Activated CD4-positive, alpha-beta memory T cell treated with anti-CD3 and anti-CD28 coated beads, Interleukin-2, amount 10 ng/mL, durations not matched to agents 7 days and 5 days (primary cell): Measurements from ENCODE around the gene PTPRCAP. TPM values are rescaled to one million over a fixed set of nuclear protein-coding genes. Genes with fewer than 3 reads are reported as not detected.

Experiments used
- CTCF ChIA-PET: fragments of 350-600 bp; sonication (Branson Sonifier 250); formaldehyde crosslinking; loops from one replicate; lab custom pipeline; 2021; ENCODE audit warnings: antibody characterized with exemption, inconsistent platforms; lab: Charles Lee
- POLR2A ChIA-PET: fragments of 350-600 bp; sonication (Branson Sonifier 250); formaldehyde crosslinking; loops from one replicate; lab custom pipeline; 2021; ENCODE audit warnings: antibody characterized with exemption; lab: Charles Lee
- DNase-seq: peaks from one replicate; pipeline ENCODE4 v3.0.0-alpha.2; 2020
- H3K27ac Mint-ChIP-seq: one replicate; pipeline ENCODE4 v1.8.0; 2021; ENCODE audit warnings: mild to moderate bottlenecking, mixed read lengths
- H3K27me3 Mint-ChIP-seq: one replicate; pipeline ENCODE4 v1.8.0; 2021; ENCODE audit warnings: mixed read lengths
- H3K36me3 Mint-ChIP-seq: one replicate; pipeline ENCODE4 v1.8.0; 2021; ENCODE audit warnings: low read depth, mixed read lengths
- H3K4me1 Mint-ChIP-seq: one replicate; pipeline ENCODE4 v1.8.0; 2021; ENCODE audit warnings: mixed read lengths
- H3K4me3 Mint-ChIP-seq: one replicate; pipeline ENCODE4 v1.8.0; 2021; ENCODE audit warnings: mild to moderate bottlenecking, mixed read lengths
- H3K9me3 Mint-ChIP-seq: one replicate; pipeline ENCODE4 v1.8.0; 2021; ENCODE audit warnings: mixed read lengths
- total RNA-seq, 2 experiments: library from RNA; stranded (reverse); gene quantifications; one replicate each; pipeline ENCODE4 v1.2.3, GENCODE V29; 2021

Gene PTPRCAP
- total RNA-seq, 2 experiments from 2014 or later: 398 to 401 TPM

- H3K27ac Mint-ChIP-seq: no peak overlapping the region
- no peak for DNase-seq
- H3K9me3 Mint-ChIP-seq: no peaks in the 10 kb centered on the region
- POLR2A ChIA-PET: interaction anchor here (0.6 to 11.7 kb wide), 13 partner anchors 8 to 131 kb away, joined by 3 to 155 read pairs (median 6); partner anchors contain the start of genes AIP, GPR152, POLD4 and PPP1CA
- H3K36me3 Mint-ChIP-seq: no peaks in the 10 kb centered on the region
- peaks cover 13% of the 10 kb centered on the region for H3K27me3 Mint-ChIP-seq
- CTCF ChIA-PET: interaction anchor here (0.6 to 2.0 kb wide), 5 partner anchors 10 to 39 kb away, joined by 3 to 10 read pairs (median 5); partner anchors contain the start of genes PPP1CA and TBC1D10C
- H3K4me3 Mint-ChIP-seq: peak overlapping the region; percentile 17
- H3K4me1 Mint-ChIP-seq: peaks cover 47% of the 10 kb centered on the region
Measured at GRCh38 chr11:67419325-67420049, 18.0 kb downstream of the PTPRCAP start.

DNA sequence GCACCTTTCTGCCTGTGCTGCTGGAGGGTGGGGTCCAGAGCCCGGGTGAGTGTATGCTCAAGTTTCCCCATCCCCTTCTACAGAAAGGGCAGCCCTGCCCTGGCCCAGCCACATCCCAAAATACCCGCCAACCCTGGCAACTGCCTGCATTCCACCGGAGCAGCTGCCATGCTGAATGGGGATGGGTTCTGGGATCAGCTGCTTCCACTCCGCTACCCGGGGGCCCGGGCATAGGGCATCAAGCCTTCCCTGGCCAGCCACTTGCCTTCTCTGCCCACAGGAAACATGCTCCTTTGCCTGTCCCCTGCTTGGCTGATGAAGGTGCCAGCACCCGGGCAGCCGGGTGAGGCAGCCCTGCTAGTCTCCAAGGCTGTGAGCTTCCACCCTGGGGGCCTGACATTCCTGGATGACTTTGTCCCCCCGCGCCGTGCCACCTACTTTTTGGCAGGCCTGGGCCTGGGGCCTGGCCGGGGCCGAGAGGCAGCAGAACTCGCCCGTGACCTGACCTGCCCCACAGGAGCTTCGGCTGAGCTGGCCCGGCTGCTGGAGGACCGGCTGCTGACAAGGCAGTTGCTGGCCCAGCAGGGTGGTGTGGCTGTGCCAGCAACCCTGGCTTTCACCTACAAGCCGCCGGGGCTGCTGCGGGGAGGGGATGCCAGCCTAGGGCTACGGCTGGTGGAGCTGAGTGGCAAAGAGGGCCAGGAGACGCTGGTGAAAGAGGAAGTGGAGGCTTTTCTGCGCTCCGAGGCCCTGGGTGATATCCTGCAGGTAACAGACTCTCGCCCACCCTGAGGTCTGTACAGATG lies 18.8 kb downstream of the PTPRCAP start:
- Mint-ChIP-seq H3K27ac (no peak overlapping the region), H3K9me3 (no peaks in the 10 kb centered on the region), H3K4me1 (peaks cover 46% of the 10 kb centered on the region), H3K36me3 (no peaks in the 10 kb centered on the region), H3K27me3 (peaks cover 13% of the 10 kb centered on the region), H3K4me3 (no peak overlapping the region)
- CTCF ChIA-PET: interaction anchor here (0.6 to 2.5 kb wide), 4 partner anchors 15 to 87 kb away, joined by 3 to 10 read pairs (median 7); partner anchors contain the start of genes PPP1CA and TBC1D10C
- POLR2A ChIA-PET: interaction anchor here (0.6 to 11.7 kb wide), 11 partner anchors 9 to 130 kb away, joined by 3 to 155 read pairs (median 6); partner anchors contain the start of genes AIP, GPR152, POLD4 and PPP1CA
- no peak for DNase-seq

DNA sequence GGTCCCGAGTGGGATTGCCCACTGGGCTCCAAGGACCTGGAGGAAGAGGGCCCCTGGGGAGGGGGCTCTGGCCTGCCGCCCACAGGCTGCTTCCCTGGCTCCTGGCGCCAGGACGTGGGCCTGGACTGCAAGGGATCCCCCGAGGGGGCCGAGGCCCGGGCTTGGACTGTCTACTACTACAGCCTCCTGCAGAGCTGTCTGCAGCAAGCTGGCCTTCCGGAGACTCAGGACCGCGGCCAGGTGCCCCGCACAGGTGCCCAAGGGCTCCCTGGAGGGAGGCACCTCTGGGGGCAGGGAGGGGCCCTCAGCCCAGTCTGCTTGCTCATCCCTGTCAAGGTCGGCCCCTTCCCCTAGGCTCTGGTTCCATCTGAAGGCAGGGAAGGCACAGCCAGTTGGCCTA lies 20.1 kb downstream of the PTPRCAP start:
- ChIA-PET CTCF (interaction anchor here (2.0 to 2.5 kb wide), 2 partner anchors 14 to 16 kb away, joined by 10 read pairs; partner anchors contain the start of genes PPP1CA and TBC1D10C), POLR2A (interaction anchor here (1.0 to 11.7 kb wide), 11 partner anchors 9 to 67 kb away, joined by 3 to 155 read pairs (median 6); partner anchors contain the start of genes AIP, GPR152, POLD4 and PPP1CA)
- H3K4me3 Mint-ChIP-seq: no peak overlapping the region
- peaks cover 17% of the 10 kb centered on the region for H3K27me3 Mint-ChIP-seq
- no peaks in the 10 kb centered on the region for H3K36me3 Mint-ChIP-seq
- no peak for DNase-seq
- H3K27ac Mint-ChIP-seq: no peak overlapping the region
- H3K9me3 Mint-ChIP-seq: no peaks in the 10 kb centered on the region
- peaks cover 47% of the 10 kb centered on the region for H3K4me1 Mint-ChIP-seq

DNA sequence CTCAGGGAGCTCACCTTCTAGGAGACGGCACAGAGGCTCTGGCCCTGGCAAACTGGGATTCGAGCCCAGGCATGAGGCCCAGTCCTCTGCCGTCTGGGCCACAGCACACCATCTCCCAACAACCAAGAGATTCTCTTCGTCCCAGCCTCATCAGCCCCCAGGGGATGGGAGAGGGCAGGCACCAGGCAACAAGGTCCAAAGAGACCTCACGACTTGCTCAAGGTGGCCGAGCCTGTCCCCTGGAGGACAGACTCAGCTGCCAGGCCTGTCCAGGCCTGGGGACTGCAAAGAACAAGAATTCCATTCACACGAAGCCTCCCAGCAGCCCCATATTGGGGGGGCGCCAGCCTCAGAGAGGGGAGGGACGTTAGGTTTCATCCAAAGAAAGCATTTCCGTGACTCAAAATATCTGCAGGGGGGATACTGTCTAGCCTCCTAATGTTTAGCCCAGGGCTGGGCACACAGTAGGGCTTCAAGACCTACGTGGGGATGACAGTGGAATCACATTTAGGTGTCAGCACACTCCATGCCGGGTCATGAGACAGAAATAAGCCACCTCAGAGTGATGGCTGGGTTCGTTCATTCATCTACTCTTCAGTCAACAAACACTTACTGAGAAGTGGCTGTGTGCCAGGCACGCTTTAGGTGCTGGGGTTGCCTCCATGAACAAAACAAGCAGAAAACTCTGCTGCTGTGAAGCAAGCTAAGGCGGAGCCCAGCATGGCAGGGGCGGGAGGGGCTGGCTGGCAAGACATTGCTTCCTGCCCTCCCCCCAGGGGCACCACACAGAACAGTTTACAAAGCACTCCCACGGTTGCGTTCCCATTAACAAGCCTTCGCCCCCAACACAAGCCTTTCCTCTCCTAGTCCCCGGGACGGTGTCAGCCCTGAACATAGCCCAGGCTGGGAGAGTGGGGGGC lies 20.8 kb downstream of the PTPRCAP start:
- CTCF ChIA-PET: interaction anchor here (2.5 kb wide), 1 partner anchor 13 kb away, joined by 10 read pairs; the partner anchor contains the start of gene TBC1D10C
- peak overlapping the region; percentile 56 for H3K27ac Mint-ChIP-seq
- no peaks in the 10 kb centered on the region for H3K36me3 Mint-ChIP-seq
- POLR2A ChIA-PET: interaction anchor here (1.0 to 11.7 kb wide), 8 partner anchors 9 to 68 kb away, joined by 3 to 155 read pairs (median 15); partner anchors contain the start of genes POLD4, PPP1CA, PTPRCAP and RPS6KB2
- H3K4me1 Mint-ChIP-seq: peaks cover 55% of the 10 kb centered on the region
- H3K9me3 Mint-ChIP-seq: no peaks in the 10 kb centered on the region
- peak; percentile 63 for DNase-seq
- peaks cover 17% of the 10 kb centered on the region for H3K27me3 Mint-ChIP-seq
- H3K4me3 Mint-ChIP-seq: peak overlapping the region; percentile 38

- DNase-seq: no peak
- Mint-ChIP-seq H3K27me3 (peaks cover 17% of the 10 kb centered on the region), H3K4me3 (peak within 1 kb of the TSS; percentile 11), H3K4me1 (peaks cover 60% of the 10 kb centered on the region), H3K9me3 (no peaks in the 10 kb centered on the region), H3K27ac (no peak within 1 kb of the TSS), H3K36me3 (peaks cover 6% of the 10 kb centered on the region)
- POLR2A ChIA-PET: interaction anchor here (1.4 to 11.7 kb wide), 6 partner anchors 8 to 69 kb away, joined by 5 to 155 read pairs (median 44); partner anchors contain the start of genes PPP1CA, PTPRCAP, RPS6KB2 and TBC1D10C
- CTCF ChIA-PET: no interaction called here
Measured at GRCh38 chr11:67415501-67416304, 21.8 kb downstream of the PTPRCAP start, which contains the start of gene CARNS1. Gene CARNS1 (plus strand): TSS chr11:67415678. CDS start chr11:67416200, 522 bp downstream.

GRCh38 chr11:67413266-67413849 lies 24.1 kb downstream of the PTPRCAP start:
- POLR2A ChIA-PET: interaction anchor here (0.7 to 11.7 kb wide), 13 partner anchors 7 to 125 kb away, joined by 3 to 155 read pairs (median 3); partner anchors contain the start of genes PPP1CA, PTPRCAP, RPS6KB2 and TBC1D10C

DNA sequence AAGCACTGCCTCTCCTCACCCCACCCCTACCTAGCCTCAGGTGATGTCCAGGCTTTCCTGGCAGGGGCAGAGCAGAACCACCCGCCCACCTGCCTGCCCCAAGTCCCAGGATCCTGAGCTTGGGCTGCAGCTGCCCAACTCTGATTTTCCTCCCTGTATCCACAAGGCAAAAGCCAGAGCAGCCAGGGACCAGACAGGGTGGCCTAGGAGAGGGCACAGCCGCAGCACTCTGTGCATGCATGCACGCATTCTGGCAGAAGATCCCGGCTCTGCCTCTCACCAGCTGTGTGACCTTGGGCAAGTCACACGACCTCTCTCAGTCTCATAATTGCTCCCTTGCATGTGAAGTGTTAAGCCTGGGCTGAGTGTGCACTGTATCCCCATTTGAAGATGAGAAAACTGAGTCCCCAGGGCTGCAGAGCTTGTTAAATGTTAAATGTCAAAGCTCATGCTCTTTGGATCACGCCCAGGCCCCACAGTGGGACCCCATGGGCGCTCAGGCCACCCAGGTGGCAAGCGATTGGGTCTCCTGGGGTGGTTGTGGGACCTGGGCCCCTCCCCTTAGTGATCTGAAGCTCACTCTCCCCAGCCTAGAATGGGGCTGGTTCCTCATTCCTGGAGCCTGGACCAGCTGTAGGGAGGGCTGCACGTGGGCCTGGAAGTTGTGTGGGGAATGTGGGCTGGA lies 24.8 kb downstream of the PTPRCAP start:
- H3K9me3 Mint-ChIP-seq: no peaks in the 10 kb centered on the region
- peaks cover 33% of the 10 kb centered on the region for H3K36me3 Mint-ChIP-seq
- H3K27me3 Mint-ChIP-seq: peaks cover 17% of the 10 kb centered on the region
- peaks cover 69% of the 10 kb centered on the region for H3K4me1 Mint-ChIP-seq
- no peak overlapping the region for H3K4me3 Mint-ChIP-seq
- ChIA-PET CTCF (interaction anchor here (0.6 to 2.7 kb wide), 4 partner anchors 10 to 76 kb away, joined by 3 to 21 read pairs (median 4); partner anchors contain the start of genes PPP1CA and TBC1D10C), POLR2A (interaction anchor here (1.0 to 11.7 kb wide), 12 partner anchors 8 to 125 kb away, joined by 3 to 155 read pairs (median 4); partner anchors contain the start of genes PPP1CA, PTPRCAP, RAD9A and RPS6KB2)
- no peak for DNase-seq
- no peak overlapping the region for H3K27ac Mint-ChIP-seq

More at GRCh38 chr11:67413266-67413849, 24.1 kb downstream of the PTPRCAP start:
- Mint-ChIP-seq H3K36me3 (peaks cover 26% of the 10 kb centered on the region), H3K9me3 (no peaks in the 10 kb centered on the region), H3K27ac (no peak overlapping the region), H3K4me1 (peaks cover 66% of the 10 kb centered on the region), H3K4me3 (no peak overlapping the region), H3K27me3 (peaks cover 17% of the 10 kb centered on the region)
- CTCF ChIA-PET: interaction anchor here (1.6 to 2.7 kb wide), 2 partner anchors 10 to 26 kb away, joined by 4 to 21 read pairs; partner anchors contain the start of genes PPP1CA and TBC1D10C
- no peak for DNase-seq

DNA sequence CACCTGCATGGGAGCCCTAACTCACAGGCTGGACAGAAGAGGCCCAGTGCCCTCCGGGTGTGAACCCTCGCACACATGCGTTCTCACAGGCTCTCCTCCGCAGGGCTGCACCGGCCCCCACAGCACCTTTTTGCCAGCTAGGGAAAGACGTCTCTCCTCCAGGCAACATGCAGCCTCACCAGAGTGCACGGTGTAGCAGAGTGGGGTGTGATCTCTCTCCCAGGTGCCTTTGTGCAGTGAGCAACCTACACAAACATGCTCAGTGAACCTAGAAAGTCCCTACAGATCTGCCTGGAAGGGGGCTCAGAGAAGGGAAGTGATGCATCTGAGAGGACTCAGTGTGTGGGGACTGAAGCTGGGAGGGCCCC lies 25.7 kb downstream of the PTPRCAP start:
- Mint-ChIP-seq H3K4me1 (peaks cover 73% of the 10 kb centered on the region), H3K27ac (no peak overlapping the region), H3K27me3 (peaks cover 14% of the 10 kb centered on the region), H3K9me3 (no peaks in the 10 kb centered on the region), H3K4me3 (no peak overlapping the region), H3K36me3 (peaks cover 41% of the 10 kb centered on the region)
- CTCF ChIA-PET: interaction anchor here (1.6 to 2.7 kb wide), 2 partner anchors 9 to 77 kb away, joined by 5 to 21 read pairs; partner anchors contain the start of genes PPP1CA and TBC1D10C
- DNase-seq: no peak
- POLR2A ChIA-PET: interaction anchor here (1.2 to 11.7 kb wide), 7 partner anchors 9 to 26 kb away, joined by 4 to 155 read pairs (median 16); partner anchors contain the start of genes PPP1CA, PTPRCAP, RAD9A and RPS6KB2

GRCh38 chr11:67410984-67411784 lies 26.3 kb downstream of the PTPRCAP start:
- Mint-ChIP-seq H3K4me3 (peak overlapping the region; percentile 32), H3K9me3 (no peaks in the 10 kb centered on the region), H3K27me3 (peaks cover 9% of the 10 kb centered on the region), H3K36me3 (peaks cover 47% of the 10 kb centered on the region), H3K27ac (peak overlapping the region; percentile 44), H3K4me1 (peaks cover 73% of the 10 kb centered on the region)
- DNase-seq: no peak
- ChIA-PET CTCF (interaction anchor here (1.6 kb wide), 1 partner anchor 77 kb away, joined by 5 read pairs; no protein-coding TSS in a partner anchor), POLR2A (interaction anchor here (1.2 to 11.7 kb wide), 6 partner anchors 8 to 27 kb away, joined by 4 to 155 read pairs (median 22); partner anchors contain the start of genes PPP1CA, PTPRCAP, RAD9A and RPS6KB2)
